Testis (tissue), 3 donors: ENCODE measurements around the gene IFITM5. TPM values are rescaled to one million over a fixed set of nuclear protein-coding genes. Genes with fewer than 3 reads are reported as not detected.
"Not testable (repeated sequence)": the region's sequence is repeated elsewhere in the genome, so short reads cannot be mapped to it uniquely, and the experiment has no call there.

ENCODE experiments used
- DNase-seq: peaks from one replicate; pipeline ENCODE4 v3.0.0-alpha.2; 2019
- H3K27ac ChIP-seq, 2 donors: fragments of 200-600 bp; sonication (generic); one replicate each; pipeline ENCODE4 v1.5.1; 2019
- H3K27me3 ChIP-seq: fragments of 200-600 bp; sonication (generic); one replicate; pipeline ENCODE4 v1.5.1; 2019
- H3K36me3 ChIP-seq: fragments of 200-600 bp; sonication (generic); one replicate; pipeline ENCODE4 v1.5.1; 2017; ENCODE audit warnings: low read depth; ENCODE audit errors: missing control alignments
- H3K4me1 ChIP-seq: fragments of 200-600 bp; sonication (generic); one replicate; pipeline ENCODE4 v1.5.1; 2019
- H3K4me3 ChIP-seq, 2 donors: fragments of 200-600 bp; sonication (generic); one replicate each; pipeline ENCODE4 v1.5.1; 2017 to 2019
- H3K9me3 ChIP-seq: fragments of 200-600 bp; sonication (generic); one replicate; pipeline ENCODE4 v1.5.1; 2017
- POLR2A ChIP-seq: fragments of 450-650 bp; IDR thresholded peaks from one replicate; pipeline ENCODE4 v1.6.1; 2017; ENCODE audit warnings: antibody characterized with exemption, mild to moderate bottlenecking, moderate library complexity
- WGBS, 2 donors: methylation state at CpG; one replicate each; pipeline ENCODE4 v1.1.5; 2018; 5-methylcytosine and 5-hydroxymethylcytosine counted together
- intact Hi-C: fragments of 100-400 bp; cut with DNase I; formaldehyde crosslinking; loops from one replicate; pipeline ENCODE4 v1.15.1; 2023; ENCODE audit warnings: low total_unique reads
- polyA plus RNA-seq: library from polyadenylated mRNA; stranded (reverse); fragments of 350-450 nt; fragmentation: Illumina TruSeq; extraction: RNeasy Lipid Tissue Mini Kit (QIAGEN cat#74804); gene quantifications from one replicate; pipeline ENCODE4 v1.2.3, GENCODE V29; 2014; ENCODE audit warnings: low read depth, low replicate concordance; ENCODE audit not compliant: insufficient read depth
- total RNA-seq, 2 donors: library from RNA; depleted of rRNA; stranded (reverse); fragments of >200 nt; gene quantifications; one replicate each; pipeline ENCODE4 v1.2.3, GENCODE V29; 2016
- TF ChIP-seq, protein P1 (sequence below), 3 experiments: fragments of 450-650 bp in 2 of 3; fragments of 200-600 bp in 1 of 3; sonication (generic) in 1 of 3; IDR thresholded peaks; one replicate each; pipeline ENCODE4 v1.5.1; 2016 to 2019; ENCODE audit warnings: antibody characterized with exemption in 3 of 3, mild to moderate bottlenecking in 2 of 3, moderate library complexity in 1 of 3

IFITM5 gene
- total and polyA plus RNA-seq, 3 donors from 2014 or later: not detected

DNA sequence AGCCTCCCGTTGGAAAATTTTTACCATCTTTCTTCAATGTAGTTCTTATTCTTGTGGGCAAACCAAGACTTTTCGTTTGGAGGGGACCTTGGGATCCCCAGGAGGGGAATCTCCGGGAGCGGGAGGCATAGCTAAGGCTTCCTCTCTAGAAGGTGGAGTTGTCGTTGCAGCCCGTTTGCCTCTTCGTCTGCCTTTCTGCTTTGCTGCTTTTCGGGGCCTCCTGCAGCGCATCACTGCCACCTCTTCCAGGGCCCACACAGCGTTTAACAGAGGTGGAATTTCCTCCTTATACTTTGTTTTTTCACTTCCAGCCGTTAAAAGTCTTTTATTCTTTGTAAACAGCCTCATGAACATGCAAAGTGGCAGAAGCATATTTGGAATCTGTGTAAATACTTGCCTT, 24.8 kb upstream of the IFITM5 start:
- intact Hi-C loops: no loop called here
- Histone ChIP-seq H3K27ac (peak overlapping the region; percentile 91 to 94), H3K4me1 (peaks cover 64% of the 10 kb centered on the region), H3K36me3 (no peaks in the 10 kb centered on the region), H3K4me3 (no peak overlapping the region), H3K27me3 (no peaks in the 10 kb centered on the region), H3K9me3 (no peaks in the 10 kb centered on the region)
- DNase-seq: peak; percentile 26
- WGBS, 2 donors: 49 to 54% methylated on average over 11 of the region's 11 CpGs
- TF ChIP-seq, protein P1, sequence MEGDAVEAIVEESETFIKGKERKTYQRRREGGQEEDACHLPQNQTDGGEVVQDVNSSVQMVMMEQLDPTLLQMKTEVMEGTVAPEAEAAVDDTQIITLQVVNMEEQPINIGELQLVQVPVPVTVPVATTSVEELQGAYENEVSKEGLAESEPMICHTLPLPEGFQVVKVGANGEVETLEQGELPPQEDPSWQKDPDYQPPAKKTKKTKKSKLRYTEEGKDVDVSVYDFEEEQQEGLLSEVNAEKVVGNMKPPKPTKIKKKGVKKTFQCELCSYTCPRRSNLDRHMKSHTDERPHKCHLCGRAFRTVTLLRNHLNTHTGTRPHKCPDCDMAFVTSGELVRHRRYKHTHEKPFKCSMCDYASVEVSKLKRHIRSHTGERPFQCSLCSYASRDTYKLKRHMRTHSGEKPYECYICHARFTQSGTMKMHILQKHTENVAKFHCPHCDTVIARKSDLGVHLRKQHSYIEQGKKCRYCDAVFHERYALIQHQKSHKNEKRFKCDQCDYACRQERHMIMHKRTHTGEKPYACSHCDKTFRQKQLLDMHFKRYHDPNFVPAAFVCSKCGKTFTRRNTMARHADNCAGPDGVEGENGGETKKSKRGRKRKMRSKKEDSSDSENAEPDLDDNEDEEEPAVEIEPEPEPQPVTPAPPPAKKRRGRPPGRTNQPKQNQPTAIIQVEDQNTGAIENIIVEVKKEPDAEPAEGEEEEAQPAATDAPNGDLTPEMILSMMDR (IDR thresholded peaks at IDR 0.05): no peak
- TF ChIP-seq POLR2A: no peak

DNA sequence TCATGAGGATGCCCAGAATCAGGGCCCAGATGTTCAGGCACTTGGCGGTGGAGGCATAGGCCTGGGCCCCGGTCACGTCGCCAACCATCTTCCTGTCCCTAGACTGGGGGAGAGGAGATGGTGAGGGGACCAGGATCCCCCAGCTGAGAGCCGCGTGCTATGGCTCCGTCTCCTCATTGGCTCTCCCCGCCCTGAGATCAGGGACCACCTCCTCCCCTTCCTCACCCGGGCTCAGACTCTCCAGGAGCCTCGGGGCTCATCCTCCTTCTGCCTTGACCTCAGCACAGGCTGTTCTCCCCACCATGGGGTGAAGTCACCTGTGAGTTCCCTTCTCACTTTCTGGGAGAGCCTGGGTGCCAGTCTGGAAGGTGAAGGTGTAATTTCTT, 20.6 kb upstream of the IFITM5 start:
- H3K4me1 ChIP-seq: peaks cover 33% of the 10 kb centered on the region
- H3K4me3 ChIP-seq: peak overlapping the region; percentile 57 to 74
- 5 to 18% methylated on average over 3 to 10 of the region's 10 CpGs for WGBS, 2 donors
- peak overlapping the region; percentile 97 to 99 for H3K27ac ChIP-seq
- H3K27me3 ChIP-seq, H3K36me3 ChIP-seq, DNase-seq, H3K9me3 ChIP-seq, intact Hi-C loops: not testable (repeated sequence)

DNA sequence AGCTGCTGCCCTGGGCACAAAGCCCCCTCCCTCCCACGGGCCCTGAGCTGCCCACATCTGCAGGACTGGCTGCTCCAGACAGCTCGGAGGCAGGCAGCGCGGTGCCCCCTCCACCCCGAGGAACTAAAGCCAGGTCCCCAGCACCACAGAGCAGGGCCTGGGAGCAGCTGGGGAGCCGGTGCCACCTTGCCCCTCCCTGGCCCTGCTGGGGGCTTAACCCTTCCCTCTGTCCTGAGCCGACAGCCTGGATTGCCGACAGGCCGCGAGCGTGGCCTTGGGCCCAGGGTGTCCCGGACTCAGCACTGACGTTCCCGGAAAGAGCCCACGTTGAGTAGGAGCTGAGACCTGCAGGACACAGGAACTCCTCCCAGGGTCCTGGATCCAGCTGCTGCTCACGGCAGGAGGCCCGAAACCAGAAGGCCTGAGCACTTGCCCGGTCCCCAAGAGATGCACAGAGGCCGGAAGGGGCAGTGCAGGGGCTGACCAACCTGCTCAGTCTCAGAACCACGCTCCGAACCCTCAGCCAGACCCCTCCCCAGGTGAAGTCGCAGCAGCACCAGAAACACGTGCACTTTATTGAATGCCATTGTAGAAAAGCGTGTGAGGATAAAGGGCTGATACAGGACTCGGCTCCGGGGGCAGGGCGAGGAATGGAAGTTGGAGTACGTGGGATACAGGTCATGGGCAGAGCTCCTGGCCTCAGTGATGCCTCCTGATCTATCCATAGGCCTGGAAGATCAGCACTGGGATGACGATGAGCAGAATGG, 20.0 kb upstream of the IFITM5 start:
- Histone ChIP-seq H3K27ac (peak overlapping the region; percentile 97 to 99), H3K4me1 (peaks cover 27% of the 10 kb centered on the region), H3K4me3 (peak overlapping the region; percentile 57 to 74)
- intact Hi-C loops, H3K36me3 ChIP-seq, H3K9me3 ChIP-seq, H3K27me3 ChIP-seq, DNase-seq: not testable (repeated sequence)
- TF ChIP-seq, protein P1 (IDR thresholded peaks at IDR 0.05): peak in 2 of 3 experiments; percentile 8 to 9
- WGBS, 2 donors: 7 to 9% methylated on average over 10 to 14 of the region's 29 CpGs

DNA sequence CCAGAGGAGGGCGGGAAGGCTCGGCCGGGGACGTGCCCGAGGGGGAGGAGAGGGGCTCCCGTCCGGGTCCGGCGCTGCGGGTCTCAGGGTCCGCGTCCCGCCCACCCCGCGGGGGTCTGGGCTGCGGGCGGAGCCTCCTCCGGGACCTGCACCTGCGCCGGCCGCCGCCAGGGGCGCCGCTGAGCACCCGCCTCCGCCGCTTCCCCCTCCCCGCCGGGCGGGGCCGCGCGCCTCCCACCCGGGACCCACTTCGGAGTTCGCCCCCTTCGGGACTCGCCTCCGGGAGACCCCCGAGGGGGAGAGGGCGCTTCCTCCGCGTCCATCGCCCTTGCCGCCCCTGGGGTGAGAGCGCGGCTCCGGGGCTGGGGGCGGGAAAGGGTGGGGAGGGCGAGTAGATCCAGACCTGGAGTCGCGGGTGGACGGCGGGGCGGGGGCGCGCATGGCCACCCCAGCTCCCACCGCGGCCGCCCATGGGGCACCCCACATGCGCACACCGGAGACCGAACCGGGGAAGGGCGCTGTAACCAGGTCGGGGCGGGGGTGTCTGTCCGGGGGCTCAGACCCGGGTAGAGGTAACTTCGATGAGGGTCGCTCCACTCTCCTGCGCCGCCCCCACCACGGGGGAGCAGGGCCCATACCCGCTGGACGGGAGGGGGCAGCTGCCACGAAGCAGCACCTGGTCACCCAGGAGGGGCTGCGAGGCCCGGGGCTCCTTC, 19.2 kb upstream of the IFITM5 start:
- WGBS, 2 donors: 0 to 1% methylated on average over 8 to 14 of the region's 79 CpGs
- peak overlapping the region; percentile 57 to 74 for H3K4me3 ChIP-seq
- intact Hi-C loops, H3K36me3 ChIP-seq, DNase-seq, H3K27me3 ChIP-seq, H3K9me3 ChIP-seq: not testable (repeated sequence)
- peaks cover 22% of the 10 kb centered on the region for H3K4me1 ChIP-seq
- H3K27ac ChIP-seq: peak overlapping the region; percentile 97 to 99

DNA sequence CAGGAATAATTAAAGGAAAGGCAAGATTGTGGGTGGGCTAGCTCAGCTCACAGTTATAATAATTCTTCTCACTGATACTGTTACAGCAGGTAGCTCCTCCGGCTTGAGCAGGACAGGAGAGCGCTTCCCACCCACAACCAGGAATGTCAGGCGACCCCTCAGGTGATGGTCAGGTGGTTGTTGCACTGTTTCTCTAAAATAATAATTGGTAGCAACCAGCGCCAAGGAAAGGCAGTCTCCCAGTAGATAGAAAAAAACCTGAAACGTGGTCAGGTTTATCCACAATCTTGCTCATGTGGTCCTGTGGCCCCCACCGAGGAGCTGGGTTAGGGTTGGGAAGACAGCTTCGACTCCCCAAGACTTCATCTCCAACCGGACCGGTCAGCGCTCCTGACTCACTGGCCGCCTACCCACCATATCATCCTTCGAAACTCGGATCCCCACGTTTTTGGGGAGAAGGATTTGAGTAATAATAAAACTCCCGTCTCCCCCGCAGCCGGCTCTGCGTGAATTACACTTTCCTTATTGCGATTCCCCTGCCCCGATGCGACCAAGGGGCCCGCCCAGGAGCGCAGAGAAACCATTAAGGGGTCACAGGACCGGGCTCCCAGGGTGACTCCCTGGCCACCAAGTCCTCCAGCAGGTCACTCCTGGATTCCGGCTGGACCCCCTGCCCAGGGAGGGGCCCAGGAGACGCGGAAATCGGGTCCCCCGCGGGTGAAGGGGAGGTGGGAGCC, 18.5 kb upstream of the IFITM5 start:
- H3K27me3 ChIP-seq, intact Hi-C loops, DNase-seq, H3K9me3 ChIP-seq, H3K36me3 ChIP-seq, H3K4me3 ChIP-seq: not testable (repeated sequence)
- peaks cover 22% of the 10 kb centered on the region for H3K4me1 ChIP-seq
- H3K27ac ChIP-seq: peak overlapping the region; percentile 43 to 92
- 14 to 33% methylated on average over 13 to 22 of the region's 30 CpGs for WGBS, 2 donors

DNA sequence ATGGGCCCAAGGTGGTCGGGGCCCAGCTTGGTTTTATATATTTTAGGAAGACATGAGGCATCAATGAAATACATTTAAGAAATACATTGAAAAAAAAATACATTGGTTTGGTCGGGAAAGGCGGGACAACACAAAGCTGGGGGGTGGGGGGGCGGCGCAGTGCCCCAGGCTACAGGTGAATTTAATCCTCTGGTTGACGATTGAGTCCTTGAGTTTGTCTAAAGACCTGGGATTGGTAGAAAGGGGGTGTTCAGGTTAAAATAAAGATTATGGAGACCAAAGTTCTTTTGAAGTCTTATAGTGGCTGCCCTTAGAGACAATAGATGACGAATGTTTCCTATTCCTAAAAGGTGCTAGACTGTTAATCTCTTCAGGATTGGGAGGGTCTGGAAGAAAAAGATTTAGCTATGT, 17.6 kb upstream of the IFITM5 start:
- WGBS, 2 donors: 44 to 66% methylated on average over 7 of the region's 7 CpGs
- TF ChIP-seq, protein P1 (IDR thresholded peaks at IDR 0.05): no peak
- no peak for TF ChIP-seq POLR2A
- H3K4me1 ChIP-seq: peaks cover 20% of the 10 kb centered on the region
- no peak for DNase-seq
- H3K27ac ChIP-seq: peak overlapping the region; percentile 75 to 92
- H3K27me3 ChIP-seq: no peaks in the 10 kb centered on the region
- H3K4me3 ChIP-seq: no peak overlapping the region
- intact Hi-C loops: no loop called here
- no peaks in the 10 kb centered on the region for H3K9me3 ChIP-seq
- H3K36me3 ChIP-seq: no peaks in the 10 kb centered on the region
